COLO829 (cell line): ENCODE results near the gene LRWD1.
A peak's percentile ranks its signal among the peaks of the same experiment; 100 is the strongest.
"Not testable (repeated sequence)": the region's sequence is repeated elsewhere in the genome, so short reads cannot be mapped to it uniquely, and the experiment has no call there.

ENCODE experiments used
- DNase-seq: peaks from one replicate; pipeline ENCODE4 v3.0.0; 2012; ENCODE audit warnings: low spot score

The LRWD1 gene

GRCh38 chr7:102498321-102498720 is 33.5 kb downstream of the LRWD1 start:
- DNase-seq: not testable (repeated sequence)

- not testable (repeated sequence) for DNase-seq
Measured at GRCh38 chr7:102503141-102503540, 38.4 kb downstream of the LRWD1 start.

GRCh38 chr7:102505298-102506185 is 40.8 kb downstream of the LRWD1 start:
- not testable (repeated sequence) for DNase-seq

- not testable (repeated sequence) for DNase-seq
Measured at GRCh38 chr7:102507410-102508088, 42.8 kb downstream of the LRWD1 start.

- not testable (repeated sequence) for DNase-seq
Measured at GRCh38 chr7:102510575-102510974, 45.8 kb downstream of the LRWD1 start.

GRCh38 chr7:102511860-102512522 is 47.2 kb downstream of the LRWD1 start:
- not testable (repeated sequence) for DNase-seq

- peak; percentile 0 for DNase-seq
Measured at GRCh38 chr7:102512642-102513221, 47.9 kb downstream of the LRWD1 start.

GRCh38 chr7:102514881-102515721 is 50.3 kb downstream of the LRWD1 start:
- DNase-seq: not testable (repeated sequence)

- DNase-seq: not testable (repeated sequence)
Measured at GRCh38 chr7:102515889-102516288, 51.1 kb downstream of the LRWD1 start.

- DNase-seq: not testable (repeated sequence)
Measured at GRCh38 chr7:102516951-102517350, 52.2 kb downstream of the LRWD1 start.

GRCh38 chr7:102517550-102518147 is 52.9 kb downstream of the LRWD1 start, which contains the start of gene RASA4B:
Gene RASA4B (minus strand): TSS chr7:102517777. CDS start chr7:102517710, 67 bp downstream.
- not testable (repeated sequence) for DNase-seq

GRCh38 chr7:102520797-102521196 is 56.0 kb downstream of the LRWD1 start:
- not testable (repeated sequence) for DNase-seq
